ENCODE measurements around the gene STAG2. TPM values are rescaled to one million over a fixed set of nuclear protein-coding genes. Genes with fewer than 3 reads are reported as not detected.
"Not testable (repeated sequence)": the region's sequence is repeated elsewhere in the genome, so short reads cannot be mapped to it uniquely, and the experiment has no call there.

The STAG2 gene
- total RNA-seq, 2 donors from 2014 or later, result 82.1 to 89.5 TPM

DNA sequence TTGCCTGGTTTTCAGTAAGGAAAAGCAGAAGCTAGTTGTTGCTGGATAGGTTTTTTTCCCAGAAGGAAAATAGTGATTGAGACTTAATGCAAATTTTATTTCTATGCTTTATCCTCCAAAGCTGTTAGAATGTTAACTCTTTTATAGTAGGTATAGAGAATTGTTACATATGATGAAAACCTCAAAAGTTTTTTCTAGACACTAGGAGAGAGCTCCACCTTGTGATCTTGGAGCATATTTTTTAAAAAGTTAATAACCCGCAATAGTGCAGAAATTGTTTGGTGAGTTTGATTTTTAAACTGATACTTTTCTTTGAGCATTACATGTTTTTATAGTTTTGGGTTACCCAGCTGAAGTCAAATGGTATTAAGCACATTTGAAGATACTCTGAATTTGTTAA is 56.5 kb downstream of the STAG2 start:
- Mint-ChIP-seq H3K36me3 (ENCODE audit: insufficient read depth in 2 of 2) (no peaks in the 10 kb centered on the region), H3K27ac (no peak overlapping the region), H3K4me1 (ENCODE audit: low read depth) (peaks cover 20% of the 10 kb centered on the region), H3K4me3 (no peak overlapping the region), H3K27me3 (ENCODE audit: low read depth) (no peaks in the 10 kb centered on the region), H3K9me3 (no peaks in the 10 kb centered on the region)
- no peak for DNase-seq
- ATAC-seq (replicated peaks in 1 of 2), result no peak

DNA sequence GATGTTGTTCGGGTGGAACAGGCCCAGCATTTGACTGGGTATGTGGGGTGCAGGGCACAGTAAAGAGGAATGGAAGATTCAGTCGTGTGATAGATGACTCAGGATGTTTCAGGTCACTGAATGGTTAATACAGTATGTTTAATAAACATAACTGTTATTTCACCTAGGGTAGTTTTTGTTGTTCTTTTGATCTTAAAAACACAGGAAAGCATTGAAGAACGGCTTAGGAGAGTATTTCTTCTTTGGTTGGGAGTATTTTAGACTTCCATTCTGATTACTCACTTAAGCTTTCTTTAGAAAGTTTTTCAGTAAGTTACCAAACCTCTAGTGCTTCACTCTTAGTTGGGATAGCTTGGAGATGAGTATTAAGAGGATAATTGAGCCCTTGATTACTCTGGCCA is 62.3 kb downstream of the STAG2 start:
- Mint-ChIP-seq H3K4me3 (no peak overlapping the region), H3K9me3 (no peaks in the 10 kb centered on the region), H3K27ac (peak overlapping the region; percentile 68), H3K4me1 (ENCODE audit: low read depth) (peaks cover 16% of the 10 kb centered on the region), H3K27me3 (ENCODE audit: low read depth) (no peaks in the 10 kb centered on the region), H3K36me3 (ENCODE audit: insufficient read depth in 2 of 2) (peaks cover 0 to 2% of the 10 kb centered on the region in 2 donors)
- no peak for DNase-seq
- no peak for ATAC-seq (replicated peaks in 1 of 2)

DNA sequence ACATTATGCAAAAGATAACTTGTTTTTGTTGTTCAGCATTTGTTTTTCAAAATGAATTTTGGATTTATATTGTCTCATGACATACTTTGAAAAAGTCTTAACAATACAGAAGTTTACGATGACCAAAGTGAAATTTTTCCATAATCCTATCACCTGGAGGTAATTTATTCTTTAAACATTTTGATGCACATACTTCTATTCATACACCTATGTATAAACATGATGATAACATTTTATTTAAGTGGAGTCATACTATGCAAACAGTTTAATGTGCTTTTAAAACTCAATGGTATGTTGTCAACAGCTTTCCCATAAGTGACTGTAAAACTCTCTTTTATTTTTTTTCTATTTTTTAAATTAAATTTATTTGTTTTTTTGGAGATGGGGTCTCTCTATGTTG is 65.0 kb downstream of the STAG2 start:
- DNase-seq (no peak), ATAC-seq (replicated peaks in 1 of 2) (no peak)
- Mint-ChIP-seq H3K27ac (no peak overlapping the region), H3K27me3 (ENCODE audit: low read depth) (no peaks in the 10 kb centered on the region), H3K9me3 (no peaks in the 10 kb centered on the region), H3K4me3 (no peak overlapping the region), H3K36me3 (ENCODE audit: insufficient read depth in 2 of 2) (peaks cover 0 to 2% of the 10 kb centered on the region in 2 donors), H3K4me1 (ENCODE audit: low read depth) (peaks cover 8% of the 10 kb centered on the region)

DNA sequence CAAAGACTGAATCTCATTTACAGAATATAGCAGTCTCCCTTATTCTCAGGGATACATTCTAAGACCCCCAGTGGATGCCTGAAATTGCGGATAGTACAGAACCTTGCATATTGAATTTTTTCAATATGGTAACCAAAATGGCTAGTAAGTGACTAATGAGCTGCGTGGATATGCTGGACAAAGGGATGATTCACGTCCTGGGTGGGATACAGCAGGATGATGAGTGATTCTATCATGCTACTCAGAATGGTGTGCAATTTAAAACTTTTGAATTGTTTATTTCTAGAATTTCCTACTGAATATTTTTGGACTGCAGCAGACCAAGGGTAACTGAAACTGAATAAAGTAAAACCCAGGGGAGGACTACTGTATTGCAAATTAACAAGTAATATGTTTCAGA is 66.7 kb downstream of the STAG2 start:
- Mint-ChIP-seq H3K9me3 (no peaks in the 10 kb centered on the region), H3K4me1 (ENCODE audit: low read depth) (peaks cover 8% of the 10 kb centered on the region), H3K27ac (no peak overlapping the region), H3K4me3 (no peak overlapping the region), H3K36me3 (ENCODE audit: insufficient read depth in 2 of 2) (peaks cover 0 to 2% of the 10 kb centered on the region in 2 donors), H3K27me3 (ENCODE audit: low read depth) (no peaks in the 10 kb centered on the region)
- ATAC-seq (replicated peaks in 1 of 2) (no peak), DNase-seq (no peak)

DNA sequence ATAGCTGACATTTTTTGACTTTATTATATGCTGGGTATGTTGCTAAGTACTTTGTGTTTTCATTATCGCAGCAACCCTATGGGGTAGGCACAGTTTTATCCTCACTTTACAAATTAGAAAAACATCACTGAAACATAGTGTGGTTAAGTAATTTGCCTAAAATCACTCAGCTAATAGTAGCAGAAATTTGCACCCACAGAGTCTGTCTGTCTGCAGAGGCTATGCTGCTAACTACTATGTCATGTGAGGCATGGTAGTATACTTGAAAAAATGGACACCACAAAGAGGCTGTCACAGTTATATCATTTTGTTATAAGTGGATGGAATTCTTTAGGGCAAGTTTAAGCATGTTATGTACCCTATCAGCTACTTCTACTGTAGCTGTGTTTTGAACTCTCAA is 69.0 kb downstream of the STAG2 start:
- DNase-seq, result no peak
- no peak overlapping the region for H3K4me3 Mint-ChIP-seq
- no peaks in the 10 kb centered on the region for H3K9me3 Mint-ChIP-seq
- H3K36me3 Mint-ChIP-seq (ENCODE audit: insufficient read depth in 2 of 2), result peaks cover 0 to 2% of the 10 kb centered on the region in 2 donors
- no peaks in the 10 kb centered on the region for H3K27me3 Mint-ChIP-seq (ENCODE audit: low read depth)
- H3K27ac Mint-ChIP-seq, result no peak overlapping the region
- ATAC-seq (replicated peaks in 1 of 2), result no peak
- H3K4me1 Mint-ChIP-seq (ENCODE audit: low read depth), result peaks cover 5% of the 10 kb centered on the region

DNA sequence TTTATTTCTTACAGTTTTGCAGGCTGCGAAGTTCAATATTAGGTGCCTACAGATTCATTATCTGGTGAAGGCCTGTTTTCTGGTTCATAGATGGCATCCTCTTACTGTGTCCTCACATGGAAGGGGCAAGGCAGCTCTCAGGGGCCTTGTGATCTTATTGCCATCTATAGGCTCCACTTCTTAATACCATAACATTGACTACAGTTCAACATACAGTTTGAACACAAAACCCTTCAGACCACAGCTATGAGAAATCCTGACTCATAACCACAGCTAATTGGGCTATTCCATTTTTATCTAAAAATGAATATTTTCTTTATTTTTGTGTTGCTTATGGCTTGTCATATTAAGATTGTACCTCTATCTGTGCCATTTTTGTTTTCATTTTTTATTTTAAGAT is 72.3 kb downstream of the STAG2 start:
- DNase-seq, result no peak
- Mint-ChIP-seq H3K27ac (no peak overlapping the region), H3K27me3 (ENCODE audit: low read depth) (no peaks in the 10 kb centered on the region), H3K36me3 (ENCODE audit: insufficient read depth in 2 of 2) (peaks cover 2 to 7% of the 10 kb centered on the region in 2 donors), H3K9me3 (no peaks in the 10 kb centered on the region), H3K4me1 (ENCODE audit: low read depth) (peaks cover 5% of the 10 kb centered on the region), H3K4me3 (no peak overlapping the region)
- ATAC-seq (replicated peaks in 1 of 2), result peak in 1 of 2 donors; percentile 47

DNA sequence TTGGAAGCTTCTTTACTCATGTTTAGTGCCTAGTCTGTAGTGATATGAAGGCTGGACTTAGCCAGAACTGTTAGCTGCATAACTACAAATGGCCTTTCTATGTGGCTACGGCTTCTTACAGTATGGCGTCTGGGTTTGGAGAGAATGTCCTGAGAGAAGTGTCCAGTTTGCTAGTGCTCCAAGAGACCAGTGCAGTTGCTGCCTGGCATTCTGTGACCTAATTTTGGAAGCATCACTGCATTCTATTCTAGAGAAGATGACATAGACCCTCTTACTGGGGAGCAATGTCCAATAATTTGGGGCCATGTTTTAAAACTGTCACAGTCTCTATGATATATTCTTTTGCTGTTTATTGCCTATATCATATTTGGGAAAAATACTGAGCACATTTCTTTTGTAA is 74.2 kb downstream of the STAG2 start:
- Mint-ChIP-seq H3K36me3 (ENCODE audit: insufficient read depth in 2 of 2) (peaks cover 2 to 7% of the 10 kb centered on the region in 2 donors), H3K9me3 (no peaks in the 10 kb centered on the region), H3K27ac (no peak overlapping the region), H3K4me3 (no peak overlapping the region), H3K4me1 (ENCODE audit: low read depth) (peaks cover 11% of the 10 kb centered on the region), H3K27me3 (ENCODE audit: low read depth) (no peaks in the 10 kb centered on the region)
- ATAC-seq (replicated peaks in 1 of 2) (no peak), DNase-seq (no peak)

DNA sequence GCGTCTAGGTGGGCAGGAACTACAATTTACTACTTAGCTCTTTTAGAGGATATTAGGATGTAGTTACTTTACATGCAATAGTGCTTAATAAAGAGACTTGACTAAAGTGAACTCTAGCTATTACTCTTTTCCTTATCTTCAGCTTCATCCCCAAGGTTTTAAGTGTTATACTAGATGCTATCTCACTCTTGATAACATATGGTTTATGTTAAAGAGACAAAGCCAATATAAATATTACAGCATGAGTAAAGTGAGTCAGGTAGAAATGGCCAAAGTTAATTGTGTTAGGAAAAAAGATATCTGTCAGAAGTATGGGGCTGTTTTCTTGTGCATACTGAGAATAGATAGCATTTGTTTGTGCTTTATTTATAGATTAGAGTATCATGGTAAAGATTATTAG is 80.5 kb downstream of the STAG2 start:
- ATAC-seq (replicated peaks in 1 of 2) (no peak), DNase-seq (no peak)
- Mint-ChIP-seq H3K9me3 (no peaks in the 10 kb centered on the region), H3K27ac (peak overlapping the region; percentile 7), H3K27me3 (ENCODE audit: low read depth) (no peaks in the 10 kb centered on the region), H3K36me3 (ENCODE audit: insufficient read depth in 2 of 2) (peaks cover 2 to 13% of the 10 kb centered on the region in 2 donors), H3K4me3 (no peak overlapping the region), H3K4me1 (ENCODE audit: low read depth) (peaks cover 20% of the 10 kb centered on the region)

DNA sequence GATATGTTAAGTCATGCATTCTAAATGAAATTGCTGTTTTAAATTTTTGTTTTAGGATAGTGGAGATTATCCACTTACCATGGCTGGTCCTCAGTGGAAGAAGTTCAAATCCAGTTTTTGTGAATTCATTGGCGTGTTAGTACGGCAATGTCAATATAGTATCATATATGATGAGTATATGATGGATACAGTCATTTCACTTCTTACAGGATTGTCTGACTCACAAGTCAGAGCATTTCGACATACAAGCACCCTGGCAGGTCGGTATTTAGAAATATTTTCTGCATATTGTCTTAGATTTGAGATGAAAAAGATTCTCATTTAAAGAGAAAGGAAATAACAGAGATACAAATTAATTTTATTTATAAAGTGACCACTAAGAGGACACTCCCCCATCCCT is 83.6 kb downstream of the STAG2 start:
- peaks cover 20% of the 10 kb centered on the region for H3K4me1 Mint-ChIP-seq (ENCODE audit: low read depth)
- no peak for DNase-seq
- no peak overlapping the region for H3K27ac Mint-ChIP-seq
- H3K4me3 Mint-ChIP-seq, result no peak overlapping the region
- no peaks in the 10 kb centered on the region for H3K27me3 Mint-ChIP-seq (ENCODE audit: low read depth)
- H3K36me3 Mint-ChIP-seq (ENCODE audit: insufficient read depth in 2 of 2), result peaks cover 0 to 7% of the 10 kb centered on the region in 2 donors
- H3K9me3 Mint-ChIP-seq, result no peaks in the 10 kb centered on the region
- peak in 1 of 2 donors; percentile 53 for ATAC-seq (replicated peaks in 1 of 2)

DNA sequence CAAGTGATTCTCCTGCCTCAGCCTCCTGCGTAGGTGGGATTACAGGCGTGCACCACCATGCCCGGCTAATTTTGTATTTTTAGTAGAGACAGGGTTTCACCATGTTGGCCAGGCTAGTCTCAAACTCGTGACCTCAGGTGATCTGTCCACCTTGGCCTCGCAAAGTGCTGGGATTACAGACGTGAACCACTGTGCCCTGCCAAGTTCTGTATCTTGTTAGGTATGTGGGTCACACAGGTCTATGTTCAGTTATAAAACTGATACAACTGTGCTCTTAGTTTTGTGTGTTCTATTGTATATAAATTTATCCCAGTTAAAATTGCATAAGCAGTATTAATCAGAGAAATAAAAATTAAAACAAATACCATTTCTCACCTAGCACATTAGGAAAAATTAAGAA is 122.9 kb downstream of the STAG2 start:
- not testable (repeated sequence) for DNase-seq; H3K27me3 Mint-ChIP-seq (ENCODE audit: low read depth); H3K9me3 Mint-ChIP-seq; H3K27ac Mint-ChIP-seq; ATAC-seq (replicated peaks in 1 of 2); H3K4me3 Mint-ChIP-seq
- Mint-ChIP-seq H3K36me3 (ENCODE audit: insufficient read depth in 2 of 2) (peaks cover 10 to 16% of the 10 kb centered on the region in 2 donors), H3K4me1 (ENCODE audit: low read depth) (peaks cover 17% of the 10 kb centered on the region)

DNA sequence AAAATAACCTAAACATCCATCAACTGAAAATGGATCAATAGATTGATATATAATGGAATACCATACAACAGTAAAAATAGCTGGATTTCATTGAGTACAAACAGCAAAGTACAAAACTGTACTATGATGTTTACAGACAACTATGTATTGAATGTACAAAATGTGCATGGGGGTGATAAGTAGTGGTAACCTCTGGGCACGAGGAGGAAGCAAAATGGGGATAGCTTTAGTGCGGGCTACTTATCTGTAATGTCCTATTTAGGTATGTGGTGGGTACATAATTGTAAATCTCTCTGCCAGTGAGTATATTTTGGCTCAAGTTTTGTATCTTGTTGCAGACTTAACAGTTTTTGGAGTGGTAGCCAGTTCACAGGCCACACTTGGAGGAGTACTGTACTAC is 123.6 kb downstream of the STAG2 start:
- Mint-ChIP-seq H3K4me3 (peak overlapping the region in 1 of 2 donors; percentile 28), H3K27me3 (ENCODE audit: low read depth) (no peaks in the 10 kb centered on the region), H3K9me3 (no peaks in the 10 kb centered on the region), H3K27ac (peak overlapping the region; percentile 79), H3K36me3 (ENCODE audit: insufficient read depth in 2 of 2) (peaks cover 13 to 19% of the 10 kb centered on the region in 2 donors), H3K4me1 (ENCODE audit: low read depth) (peaks cover 17% of the 10 kb centered on the region)
- DNase-seq, result no peak
- no peak for ATAC-seq (replicated peaks in 1 of 2)

DNA sequence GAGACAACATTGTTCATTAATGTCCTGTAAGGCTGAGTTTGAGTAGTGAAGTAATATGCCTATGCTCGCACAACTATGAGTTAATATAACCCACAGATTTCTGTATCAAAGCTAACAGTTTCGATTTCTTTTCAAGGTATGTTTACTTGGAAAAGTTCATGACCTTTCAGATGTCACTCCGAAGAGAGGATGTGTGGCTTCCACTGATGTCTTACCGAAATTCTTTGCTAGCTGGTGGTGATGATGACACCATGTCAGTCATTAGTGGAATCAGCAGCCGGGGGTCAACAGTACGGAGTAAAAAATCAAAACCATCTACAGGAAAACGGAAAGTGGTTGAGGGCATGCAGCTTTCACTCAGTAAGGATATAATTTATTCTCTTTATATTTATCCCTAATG is 124.9 kb downstream of the STAG2 start:
- Mint-ChIP-seq H3K27me3 (ENCODE audit: low read depth) (no peaks in the 10 kb centered on the region), H3K36me3 (ENCODE audit: insufficient read depth in 2 of 2) (peaks cover 16 to 19% of the 10 kb centered on the region in 2 donors)
- peak; percentile 91 to 96 for ATAC-seq (replicated peaks in 1 of 2)

DNA sequence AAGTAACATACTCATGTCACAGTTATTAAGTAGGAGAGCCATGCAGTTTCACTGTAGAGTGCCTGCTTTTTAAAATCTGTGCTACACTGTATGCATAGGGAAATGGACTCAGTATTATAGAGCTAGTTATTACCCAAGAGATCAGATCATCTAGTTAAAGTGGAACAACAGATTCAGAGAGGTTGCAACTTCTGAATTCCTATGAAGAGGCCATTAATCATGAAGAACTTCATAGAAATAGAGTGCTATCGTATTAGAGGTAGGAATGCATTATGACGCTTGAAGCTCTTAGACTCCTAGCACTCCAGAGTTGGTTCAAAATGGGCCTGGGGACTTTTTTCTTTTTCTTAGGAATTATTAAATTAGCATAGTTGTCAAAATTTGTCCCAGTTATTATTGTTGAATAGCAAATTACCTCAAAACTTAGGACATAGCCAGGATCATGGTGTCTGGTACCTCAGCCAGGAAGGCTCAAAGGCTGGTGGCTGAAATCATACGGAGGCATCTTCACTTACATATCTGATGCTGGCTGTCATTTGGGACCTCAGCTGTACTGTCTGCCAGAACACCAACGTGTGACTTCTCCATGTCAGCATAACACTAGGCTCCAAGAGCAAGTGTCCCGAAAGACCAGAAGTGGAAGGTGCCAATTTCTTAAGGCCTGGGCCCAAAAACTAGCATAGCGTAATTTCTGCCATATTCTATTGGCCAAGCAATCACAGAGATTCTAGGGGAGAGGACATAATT is 125.7 kb downstream of the STAG2 start:
- no peak for ATAC-seq (replicated peaks in 1 of 2)
- Mint-ChIP-seq H3K4me3 (no peak overlapping the region), H3K27ac (peak overlapping the region; percentile 44), H3K9me3 (no peaks in the 10 kb centered on the region), H3K36me3 (ENCODE audit: insufficient read depth in 2 of 2) (peaks cover 16 to 19% of the 10 kb centered on the region in 2 donors), H3K4me1 (ENCODE audit: low read depth) (peaks cover 17% of the 10 kb centered on the region), H3K27me3 (ENCODE audit: low read depth) (no peaks in the 10 kb centered on the region)
- DNase-seq, result no peak

More for the DNA sequence above, 124.9 kb downstream of the STAG2 start:
- Mint-ChIP-seq H3K27ac (peak overlapping the region; percentile 84), H3K9me3 (no peaks in the 10 kb centered on the region), H3K4me3 (peak overlapping the region; percentile 7 to 82), H3K4me1 (ENCODE audit: low read depth) (peaks cover 17% of the 10 kb centered on the region)
- DNase-seq, result peak; percentile 28 to 30

DNA sequence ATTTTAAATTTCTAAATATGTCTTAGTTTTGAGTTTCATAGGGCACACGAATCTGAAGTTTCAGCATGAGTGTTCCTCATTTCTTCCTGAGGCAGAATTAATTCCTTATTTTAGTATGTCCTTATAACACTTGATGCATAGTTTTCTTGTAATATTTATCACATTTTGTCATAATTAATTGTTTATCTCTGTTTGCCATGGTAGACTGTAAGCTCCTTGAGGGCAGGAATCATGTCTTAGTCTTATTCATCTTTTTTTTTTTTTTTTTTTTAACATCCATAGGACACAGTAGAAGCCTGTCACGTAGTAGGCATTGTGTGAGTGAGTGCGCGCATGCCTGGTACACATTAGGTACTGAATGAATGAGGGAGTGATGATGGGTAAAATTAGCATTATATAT is 131.7 kb downstream of the STAG2 start:
- no peak overlapping the region for H3K4me3 Mint-ChIP-seq
- H3K27me3 Mint-ChIP-seq (ENCODE audit: low read depth), result no peaks in the 10 kb centered on the region
- H3K4me1 Mint-ChIP-seq (ENCODE audit: low read depth), result no peaks in the 10 kb centered on the region
- H3K9me3 Mint-ChIP-seq, result peaks cover 0 to 1% of the 10 kb centered on the region in 2 donors
- no peak for DNase-seq
- peaks cover 18 to 25% of the 10 kb centered on the region in 2 donors for H3K36me3 Mint-ChIP-seq (ENCODE audit: insufficient read depth in 2 of 2)
- H3K27ac Mint-ChIP-seq, result no peak overlapping the region
- ATAC-seq (replicated peaks in 1 of 2), result no peak

All from activated T-cell treated with anti-CD3 and anti-CD28 coated beads, Interleukin-2, amount 50 U/mL, for 72 hours (primary cell).